ENCODE results near the gene REV3L.

DNA sequence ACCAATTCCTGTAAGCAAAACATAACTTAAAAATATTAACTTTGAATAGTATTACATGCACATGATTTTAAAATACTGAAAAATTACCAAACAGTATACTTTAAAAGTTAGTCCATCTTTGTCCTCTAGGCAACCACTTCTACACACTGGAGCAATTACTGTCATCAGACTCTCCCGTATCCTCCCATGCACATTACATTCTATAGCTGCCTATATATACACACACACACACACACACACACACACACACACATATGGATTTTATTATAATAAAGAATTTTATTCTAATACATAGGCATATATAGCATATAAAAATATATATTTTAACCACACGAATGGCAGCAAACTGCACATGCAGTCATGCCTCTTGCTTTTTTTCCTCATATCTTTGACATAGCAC, 8.2 kb downstream of the REV3L start:
- TF ChIP-seq, protein P1, sequence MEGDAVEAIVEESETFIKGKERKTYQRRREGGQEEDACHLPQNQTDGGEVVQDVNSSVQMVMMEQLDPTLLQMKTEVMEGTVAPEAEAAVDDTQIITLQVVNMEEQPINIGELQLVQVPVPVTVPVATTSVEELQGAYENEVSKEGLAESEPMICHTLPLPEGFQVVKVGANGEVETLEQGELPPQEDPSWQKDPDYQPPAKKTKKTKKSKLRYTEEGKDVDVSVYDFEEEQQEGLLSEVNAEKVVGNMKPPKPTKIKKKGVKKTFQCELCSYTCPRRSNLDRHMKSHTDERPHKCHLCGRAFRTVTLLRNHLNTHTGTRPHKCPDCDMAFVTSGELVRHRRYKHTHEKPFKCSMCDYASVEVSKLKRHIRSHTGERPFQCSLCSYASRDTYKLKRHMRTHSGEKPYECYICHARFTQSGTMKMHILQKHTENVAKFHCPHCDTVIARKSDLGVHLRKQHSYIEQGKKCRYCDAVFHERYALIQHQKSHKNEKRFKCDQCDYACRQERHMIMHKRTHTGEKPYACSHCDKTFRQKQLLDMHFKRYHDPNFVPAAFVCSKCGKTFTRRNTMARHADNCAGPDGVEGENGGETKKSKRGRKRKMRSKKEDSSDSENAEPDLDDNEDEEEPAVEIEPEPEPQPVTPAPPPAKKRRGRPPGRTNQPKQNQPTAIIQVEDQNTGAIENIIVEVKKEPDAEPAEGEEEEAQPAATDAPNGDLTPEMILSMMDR (IDR thresholded peaks at IDR 0.05 in 4 of 5, conservative IDR thresholded peaks at IDR 0.05 in 1 of 5) = no peak
- TF ChIP-seq POLR2A (IDR thresholded peaks at IDR 0.05) = no peak

Measured in gastrocnemius medialis (tissue), 4 donors.